HG02885 (cell line): ENCODE measurements around the gene KLF7.

Experiments
- ATAC-seq: cut with Tn5 transposase; IDR thresholded peaks from one replicate; pipeline ENCODE4 v1.9.1; 2021; ENCODE audit warnings: mild to moderate bottlenecking; ENCODE audit not compliant: unreplicated experiment, poor library complexity

Gene KLF7

DNA sequence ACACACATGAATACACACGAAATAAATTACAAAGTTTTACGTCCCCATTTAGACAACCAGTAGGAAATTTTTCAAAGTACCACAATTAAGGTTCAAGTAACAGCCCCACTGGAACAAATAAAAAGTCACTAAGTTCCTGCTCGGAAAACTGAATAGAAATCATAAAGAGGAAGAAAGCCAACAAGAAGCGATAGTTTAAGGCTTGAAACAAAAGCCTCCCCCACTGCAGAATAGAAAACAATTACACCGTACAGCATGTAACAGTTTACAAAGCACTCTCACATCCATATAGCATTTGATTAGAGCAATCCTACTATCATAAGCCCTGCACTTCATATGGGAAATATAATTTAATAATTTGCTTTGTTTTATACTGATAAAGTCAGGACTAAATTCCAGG is 15.5 kb downstream of the KLF7 start:
- ATAC-seq: no peak

DNA sequence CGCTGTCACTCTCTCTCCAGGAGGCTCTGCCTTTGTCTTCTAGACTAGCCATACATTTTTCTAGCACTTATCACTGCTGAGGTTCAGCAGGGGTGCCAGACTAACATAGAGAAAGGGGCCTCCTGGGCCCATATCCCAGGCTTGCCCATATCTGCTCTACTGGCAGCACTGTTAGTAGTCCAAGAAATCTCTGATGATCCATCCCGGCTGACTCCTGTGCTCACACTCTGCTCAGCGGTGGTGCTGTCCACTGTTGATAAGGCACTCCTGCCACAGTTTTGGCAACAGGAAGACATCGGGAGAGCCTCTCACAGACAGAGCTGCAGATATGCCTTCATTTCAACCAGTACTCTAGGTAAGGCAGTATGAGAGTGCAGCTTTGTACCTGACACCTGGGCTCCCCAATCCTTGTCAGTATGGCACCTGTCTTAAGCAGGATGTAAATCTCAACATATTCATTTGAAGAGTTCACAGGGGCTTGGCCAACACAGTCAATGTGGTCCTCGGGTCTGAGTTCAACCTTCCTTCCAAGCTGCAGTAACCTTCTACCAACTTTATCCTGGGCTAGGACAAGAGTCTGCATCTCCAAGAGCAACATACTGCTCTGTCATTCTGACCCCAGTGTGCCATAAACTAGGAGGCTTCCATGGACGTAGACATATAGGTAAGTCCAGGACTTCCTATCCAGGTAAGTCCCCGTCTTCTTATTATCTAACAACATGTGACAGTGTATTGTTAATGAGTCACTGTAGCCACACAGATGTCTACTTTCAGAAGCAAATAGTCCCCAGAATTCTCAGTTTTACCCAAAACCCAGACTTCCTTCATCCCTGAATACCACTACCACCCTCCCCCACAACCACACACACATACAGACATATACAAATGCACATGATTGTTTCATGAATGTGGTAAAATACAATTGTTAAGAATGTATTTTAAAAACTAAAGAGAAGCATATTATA is 16.2 kb downstream of the KLF7 start:
- peak; percentile 82 for ATAC-seq

GRCh38 chr2:207148020-207148419 is 17.7 kb downstream of the KLF7 start:
- no peak for ATAC-seq

DNA sequence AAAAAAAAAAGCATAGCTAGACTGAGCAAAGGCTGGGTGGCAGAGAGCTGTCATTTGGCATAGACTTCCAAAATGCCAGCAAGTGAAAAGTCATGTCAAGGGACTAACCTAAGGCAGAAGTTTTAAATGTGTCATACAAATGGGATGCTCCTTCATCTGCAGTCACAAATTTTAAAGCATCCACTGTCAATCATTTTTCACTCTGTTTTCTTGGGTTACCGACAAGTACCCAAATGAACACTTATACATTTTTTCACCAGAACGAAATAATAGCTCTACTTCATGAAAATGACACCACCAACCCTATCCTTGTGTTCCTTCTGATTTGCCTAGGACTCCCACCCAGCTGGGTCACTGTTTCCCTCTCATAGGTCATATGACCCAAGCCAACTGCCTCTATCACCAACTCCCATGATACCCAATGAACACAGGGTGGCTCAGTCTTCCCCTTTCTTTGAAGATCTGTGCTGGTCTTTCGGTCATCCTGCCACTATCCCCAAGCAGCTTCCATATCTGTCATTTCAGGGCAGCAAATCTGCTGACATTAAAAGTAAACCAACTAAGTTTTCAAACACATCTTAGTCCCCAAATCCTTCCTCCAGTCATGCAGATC is 21.5 kb downstream of the KLF7 start:
- ATAC-seq: no peak

DNA sequence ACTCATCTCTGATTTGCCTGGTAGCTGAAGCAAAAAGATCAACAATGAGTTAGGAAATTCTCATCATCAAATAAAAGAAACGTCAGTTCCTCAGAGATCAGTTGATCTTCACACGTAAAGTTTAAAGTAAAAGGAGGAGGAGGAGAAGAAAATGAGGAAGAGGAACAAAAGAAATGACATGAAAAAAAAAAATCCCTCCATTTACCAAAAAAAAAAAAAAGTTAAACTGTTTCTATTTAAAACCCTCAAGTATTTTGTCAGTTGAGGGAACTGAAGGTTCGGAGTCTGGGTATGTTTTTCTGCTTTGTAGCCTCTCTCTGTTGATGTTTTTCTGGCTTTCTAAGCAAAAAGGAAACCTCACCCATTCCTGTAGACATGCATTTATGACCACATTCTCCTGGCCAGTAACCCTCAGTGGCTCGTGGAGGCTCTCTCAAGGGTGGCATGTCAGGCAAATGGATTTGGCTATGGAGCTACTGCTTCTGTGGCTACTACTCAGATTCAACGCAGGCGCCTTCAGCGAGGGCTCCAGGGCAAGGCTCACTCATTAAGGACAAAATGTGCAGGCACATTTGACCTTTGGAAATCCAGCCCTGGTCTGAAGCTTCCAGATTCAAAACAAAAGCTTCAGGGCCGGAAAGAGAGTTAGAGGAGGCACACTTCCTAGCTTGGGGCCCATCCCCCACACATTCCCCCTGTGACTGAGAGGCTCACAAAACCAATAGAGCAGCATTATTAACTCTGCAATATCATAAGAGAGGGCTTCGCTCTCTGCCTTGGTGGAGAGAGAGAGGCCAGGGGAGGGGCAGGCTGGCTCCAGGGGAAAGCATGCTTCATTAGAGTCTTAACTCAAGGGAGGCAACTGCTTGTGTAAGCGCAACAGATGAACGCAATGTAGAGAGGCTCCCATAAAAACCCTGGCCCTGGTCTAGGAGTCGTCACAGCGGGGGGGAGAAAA is 22.3 kb downstream of the KLF7 start:
- no peak for ATAC-seq

GRCh38 chr2:207142461-207142860 is 23.3 kb downstream of the KLF7 start:
- no peak for ATAC-seq

DNA sequence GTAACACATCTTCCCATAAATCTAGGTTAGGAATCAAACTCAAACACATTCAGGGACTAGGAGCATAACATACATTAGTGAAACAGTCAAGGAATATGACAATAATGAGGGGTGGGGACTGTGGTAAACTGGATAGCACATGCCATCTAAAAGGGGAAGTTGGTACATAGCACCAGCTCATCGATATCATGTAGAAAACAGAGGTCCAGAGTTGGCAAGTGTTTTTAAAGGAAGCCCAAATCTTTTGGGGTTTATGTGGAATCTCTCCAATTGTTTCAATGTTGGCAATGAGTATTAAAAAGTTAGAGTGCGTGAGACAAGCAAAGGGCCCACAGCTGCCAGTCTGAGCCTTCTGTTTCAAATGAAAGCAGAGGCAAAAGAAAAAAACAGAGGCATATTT is 24.4 kb downstream of the KLF7 start:
- ATAC-seq: no peak

DNA sequence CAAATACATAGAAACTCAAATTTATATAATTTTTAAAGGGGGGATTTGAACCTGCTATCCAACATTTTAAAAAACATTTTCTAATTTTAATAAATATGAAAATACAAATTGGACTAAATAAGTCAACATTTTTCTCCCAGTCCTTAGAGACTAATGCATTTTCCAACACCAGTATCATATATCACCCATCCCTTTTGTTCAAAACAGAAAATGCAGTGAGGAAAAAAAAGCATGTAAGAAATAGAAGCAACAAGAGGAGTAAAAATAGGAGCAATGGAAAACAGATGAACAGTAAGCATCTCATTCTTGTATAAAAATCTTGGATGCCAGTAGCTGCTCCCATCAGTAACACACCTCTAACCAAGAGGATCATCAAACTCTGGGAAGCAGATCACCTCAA is 25.5 kb downstream of the KLF7 start:
- no peak for ATAC-seq

GRCh38 chr2:207139552-207139951 is 26.2 kb downstream of the KLF7 start:
- no peak for ATAC-seq

- no peak for ATAC-seq
Measured at GRCh38 chr2:207138627-207139297, 27.0 kb downstream of the KLF7 start.

- no peak for ATAC-seq
Measured at GRCh38 chr2:207137596-207138337, 28.0 kb downstream of the KLF7 start.

DNA sequence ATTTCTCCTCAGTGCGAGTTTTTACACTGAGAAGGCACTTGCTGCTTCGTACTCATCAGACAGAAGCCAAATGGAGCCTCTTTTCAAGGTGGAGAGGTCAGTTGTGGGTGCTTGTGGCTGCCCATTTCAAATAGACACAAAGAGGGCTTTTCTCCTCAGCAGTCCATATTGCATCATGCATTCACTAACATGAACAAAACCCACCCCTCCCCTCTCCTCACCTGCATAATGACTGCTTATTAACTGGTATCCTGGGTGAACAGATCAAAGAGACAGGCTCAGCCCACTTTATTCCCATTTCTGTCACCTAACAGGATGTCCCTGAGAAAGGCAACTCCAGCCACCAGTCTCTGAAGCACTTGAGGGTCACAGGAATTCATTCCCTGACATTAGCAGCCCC is 28.9 kb downstream of the KLF7 start:
- no peak for ATAC-seq

- no peak for ATAC-seq
Measured at GRCh38 chr2:207135801-207136457, 29.8 kb downstream of the KLF7 start.

GRCh38 chr2:207135340-207135739 is 30.4 kb downstream of the KLF7 start:
- ATAC-seq: no peak

DNA sequence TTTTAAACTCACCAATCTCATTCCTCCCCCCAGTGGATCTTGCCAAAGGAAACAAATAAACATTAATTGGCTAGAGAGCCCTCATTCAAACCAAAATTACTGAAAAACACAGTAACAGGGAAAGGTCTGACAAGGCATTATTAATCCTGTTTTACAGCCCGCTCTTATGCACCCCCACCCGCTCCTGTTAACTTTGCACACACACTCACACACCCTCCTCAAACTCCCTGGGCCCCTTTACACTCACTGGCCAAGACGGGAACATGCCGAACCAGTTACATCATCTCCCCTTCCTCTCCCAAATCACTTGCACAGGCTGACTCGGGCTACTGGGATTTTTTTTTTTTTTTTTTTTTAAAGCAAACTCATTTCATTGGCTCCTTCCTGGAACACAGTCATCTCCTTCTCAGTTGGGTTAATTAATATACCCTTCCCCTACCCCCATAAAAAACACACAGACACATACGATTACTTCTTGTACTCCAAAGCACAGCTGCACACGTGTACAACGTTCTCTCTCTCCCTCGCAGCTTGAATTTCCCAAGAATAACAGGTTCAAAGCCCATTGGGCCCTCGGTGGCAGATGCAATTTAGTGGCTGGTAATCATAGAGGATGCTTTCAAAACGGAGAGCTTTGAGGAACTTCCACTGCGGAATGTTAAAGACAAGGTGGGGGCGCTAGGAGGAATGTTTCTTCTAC is 31.8 kb downstream of the KLF7 start:
- no peak for ATAC-seq

DNA sequence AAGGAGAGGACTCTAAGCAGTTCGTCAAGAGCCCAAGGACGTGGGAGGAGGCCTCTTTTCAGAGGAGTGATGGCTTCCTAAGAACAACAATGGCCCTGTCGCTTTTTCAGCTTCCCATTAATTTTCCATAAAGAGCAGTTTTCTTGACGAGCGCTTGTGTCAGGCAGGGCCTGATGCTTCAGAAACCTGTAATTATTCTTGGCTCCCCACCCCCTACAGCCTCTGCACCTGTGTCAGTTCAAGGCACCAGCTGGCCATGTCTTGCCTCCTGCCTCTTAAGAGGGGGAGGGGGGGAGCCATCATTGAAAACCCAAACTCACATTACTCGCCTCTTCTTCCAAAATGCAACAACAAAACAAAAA is 32.3 kb downstream of the KLF7 start:
- ATAC-seq: no peak

DNA sequence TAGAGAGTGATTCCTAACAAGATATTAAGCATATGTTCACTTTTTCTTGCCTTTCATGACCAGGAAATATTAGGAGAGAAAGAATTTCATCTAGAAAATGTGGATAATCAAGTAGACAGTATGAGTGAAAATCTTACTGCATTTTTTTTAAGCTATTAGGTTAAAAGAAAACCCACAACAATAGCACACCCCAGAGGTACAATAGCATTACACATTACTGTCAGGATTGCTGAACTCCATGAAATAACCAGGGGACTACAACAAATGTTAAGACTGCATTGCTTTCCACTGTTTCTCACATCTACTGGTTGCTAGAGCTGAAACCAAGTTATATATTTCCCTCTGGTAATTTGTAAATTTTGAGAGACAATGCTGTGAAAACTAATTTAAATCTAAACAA is 33.7 kb downstream of the KLF7 start:
- ATAC-seq: no peak

DNA sequence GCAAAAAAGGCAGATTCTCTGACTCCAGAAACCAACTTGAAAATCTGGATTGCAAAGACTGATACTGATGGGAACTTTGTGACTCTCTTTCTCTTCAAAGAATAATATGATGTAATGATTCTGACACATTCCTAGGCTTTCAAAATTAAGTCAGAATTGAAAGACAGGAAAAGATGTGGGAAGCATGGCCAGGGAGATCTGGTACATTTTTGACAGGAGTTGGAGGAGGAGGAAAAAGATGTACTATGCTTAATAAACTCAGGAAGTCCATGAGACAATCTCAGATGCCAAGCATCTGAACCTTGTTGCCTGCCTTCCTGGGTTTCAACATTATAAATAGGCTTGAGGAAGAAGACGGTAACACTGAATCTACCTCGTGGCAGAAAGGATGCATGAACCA is 34.2 kb downstream of the KLF7 start:
- no peak for ATAC-seq
